ENCODE results near the gene MDM2. TPM values are rescaled to one million over a fixed set of nuclear protein-coding genes. Genes with fewer than 3 reads are reported as not detected.

The MDM2 gene
- total and polyA plus RNA-seq, 2 donors (not counting 3 experiments of a cell fraction or from before 2014, with no cell fraction given), result 16.7 to 270 TPM

DNA sequence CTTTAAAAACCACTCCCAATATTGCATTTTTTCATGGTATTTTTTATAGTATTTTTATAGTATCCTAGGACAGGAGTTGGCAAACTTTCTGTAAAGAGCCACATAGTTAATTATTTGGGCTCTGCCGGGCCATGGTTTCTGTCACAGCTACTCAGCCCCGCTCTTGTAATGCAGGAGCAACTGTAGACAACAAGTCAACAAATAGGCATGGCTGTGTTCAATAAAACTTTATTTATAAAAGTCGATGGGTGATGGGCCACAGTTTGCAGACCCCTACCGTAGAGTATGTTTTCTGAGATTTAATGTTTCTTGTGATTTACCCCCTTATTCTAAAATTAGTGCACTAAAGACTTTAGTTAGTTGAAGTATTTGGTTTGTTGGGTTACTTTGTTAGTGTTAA is 25.5 kb downstream of the MDM2 start:
- CTCF ChIA-PET, result no interaction called here
- BruUV-seq (replicated peaks), result no TSS peak
- no peak overlapping the region for H3K4me3 ChIP-seq (replicated peaks in 1 of 3; ENCODE audit: insufficient read depth in 1 of 3, low read depth in 1 of 3, low read length in 3 of 3)

More for the DNA sequence above, 25.5 kb downstream of the MDM2 start:
- H3K79me2 ChIP-seq (ENCODE audit: control insufficient read depth, insufficient read depth, low read length), result peaks cover 24% of the 10 kb centered on the region
- peaks cover 1% of the 10 kb centered on the region for H4K20me1 ChIP-seq (replicated peaks; ENCODE audit: control insufficient read depth, extremely low read depth, insufficient read depth, low read length)
- H3K27ac ChIP-seq (ENCODE audit: insufficient read depth, low read depth, low read length), result no peak overlapping the region
- H3K4me1 ChIP-seq (ENCODE audit: control insufficient read depth, extremely low read depth, insufficient read depth, low read length), result no peaks in the 10 kb centered on the region
- H2AFZ ChIP-seq (ENCODE audit: low read depth, low read length), result no peak overlapping the region
- peaks cover 21 to 53% of the 10 kb centered on the region in 2 experiments for H3K36me3 ChIP-seq (ENCODE audit: control insufficient read depth in 2 of 2, extremely low read depth in 1 of 2, insufficient read depth in 2 of 2, low read length in 2 of 2)
- H3K4me2 ChIP-seq (ENCODE audit: insufficient read depth, low read length), result no peak overlapping the region
- no peaks in the 10 kb centered on the region for H3K27me3 ChIP-seq (ENCODE audit: control insufficient read depth in 2 of 2, insufficient read depth in 2 of 2, low read length in 2 of 2)
- H3K9ac ChIP-seq (replicated peaks; ENCODE audit: extremely low read depth, insufficient read depth, low read length), result no peak overlapping the region
- TF ChIP-seq POLR2A (IDR thresholded peaks at IDR 0.05; ENCODE audit: low read depth, low read length), result no peak
- no peak for TF ChIP-seq EZH2 (IDR thresholded peaks at IDR 0.05; ENCODE audit: borderline replicate concordance, low read depth, low read length, severe bottlenecking)
- no peak for TF ChIP-seq MYC (IDR thresholded peaks at IDR 0.05; ENCODE audit: low read depth, low read length)
- no peak for TF ChIP-seq POLR2AphosphoS5 (IDR thresholded peaks at IDR 0.05; ENCODE audit: insufficient read depth, low read depth, low read length)
- TF ChIP-seq, protein P1, sequence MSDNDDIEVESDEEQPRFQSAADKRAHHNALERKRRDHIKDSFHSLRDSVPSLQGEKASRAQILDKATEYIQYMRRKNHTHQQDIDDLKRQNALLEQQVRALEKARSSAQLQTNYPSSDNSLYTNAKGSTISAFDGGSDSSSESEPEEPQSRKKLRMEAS (IDR thresholded peaks at IDR 0.05; ENCODE audit: insufficient read depth, insufficient read length), result no peak
- no peak for TF ChIP-seq JUN (IDR thresholded peaks at IDR 0.05; ENCODE audit: borderline replicate concordance, insufficient read depth, insufficient read length, low read depth)
- no peak for TF ChIP-seq GATA2 (IDR thresholded peaks at IDR 0.05; ENCODE audit: insufficient read depth, insufficient read length, low read depth, low read length)
- TF ChIP-seq FOS (IDR thresholded peaks at IDR 0.05; ENCODE audit: borderline replicate concordance, insufficient read depth, low read length), result no peak
- TF ChIP-seq, protein P2, sequence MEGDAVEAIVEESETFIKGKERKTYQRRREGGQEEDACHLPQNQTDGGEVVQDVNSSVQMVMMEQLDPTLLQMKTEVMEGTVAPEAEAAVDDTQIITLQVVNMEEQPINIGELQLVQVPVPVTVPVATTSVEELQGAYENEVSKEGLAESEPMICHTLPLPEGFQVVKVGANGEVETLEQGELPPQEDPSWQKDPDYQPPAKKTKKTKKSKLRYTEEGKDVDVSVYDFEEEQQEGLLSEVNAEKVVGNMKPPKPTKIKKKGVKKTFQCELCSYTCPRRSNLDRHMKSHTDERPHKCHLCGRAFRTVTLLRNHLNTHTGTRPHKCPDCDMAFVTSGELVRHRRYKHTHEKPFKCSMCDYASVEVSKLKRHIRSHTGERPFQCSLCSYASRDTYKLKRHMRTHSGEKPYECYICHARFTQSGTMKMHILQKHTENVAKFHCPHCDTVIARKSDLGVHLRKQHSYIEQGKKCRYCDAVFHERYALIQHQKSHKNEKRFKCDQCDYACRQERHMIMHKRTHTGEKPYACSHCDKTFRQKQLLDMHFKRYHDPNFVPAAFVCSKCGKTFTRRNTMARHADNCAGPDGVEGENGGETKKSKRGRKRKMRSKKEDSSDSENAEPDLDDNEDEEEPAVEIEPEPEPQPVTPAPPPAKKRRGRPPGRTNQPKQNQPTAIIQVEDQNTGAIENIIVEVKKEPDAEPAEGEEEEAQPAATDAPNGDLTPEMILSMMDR (IDR thresholded peaks at IDR 0.05; ENCODE audit: extremely low read depth in 1 of 2, insufficient read depth in 1 of 2, low read depth in 1 of 2, low read length in 2 of 2), result no peak
- dilution Hi-C loops (cut with MboI; ENCODE audit: extremely low pct_ligation_motif_present, low sequenced_read_pairs) (no loop called here), intact Hi-C loops (cut with micrococcal nuclease) (no loop called here)
- POLR2A ChIA-PET, result no interaction called here
- DNase-seq (ENCODE audit: low read depth, low spot score), result no peak
- no peak for FAIRE-seq
- H3K9me1 ChIP-seq (replicated peaks; ENCODE audit: control insufficient read depth, extremely low read depth, insufficient read depth, low read length), result no peaks in the 10 kb centered on the region
- no peaks in the 10 kb centered on the region for H3K9me3 ChIP-seq (replicated peaks; ENCODE audit: control insufficient read depth, insufficient read depth, low read length)
